Spinal cord (tissue), 10 donors: Measurements from ENCODE around the gene MCU. TPM values are rescaled to one million over a fixed set of nuclear protein-coding genes. Genes with fewer than 3 reads are reported as not detected.

ENCODE experiments used
- DNase-seq, 6 donors: peaks; one replicate each; pipeline versions ENCODE4 v3.0.0 to v3.0.0-alpha.2; 2013 to 2015; ENCODE audit warnings: low spot score in 6 of 6, low read depth in 4 of 6
- H3K27ac ChIP-seq: one replicate; pipeline ENCODE4 v1.5.1; 2013; ENCODE audit warnings: low read depth, low read length, control low read depth
- H3K27me3 ChIP-seq: one replicate; pipeline ENCODE4 v1.6.1; 2013; ENCODE audit warnings: low read length; ENCODE audit not compliant: control insufficient read depth, insufficient read depth
- H3K36me3 ChIP-seq: one replicate; pipeline ENCODE4 v1.6.1; 2013; ENCODE audit warnings: low read length; ENCODE audit not compliant: control insufficient read depth, insufficient read depth
- H3K4me1 ChIP-seq: one replicate; pipeline ENCODE4 v1.6.1; 2013; ENCODE audit warnings: low read length; ENCODE audit not compliant: control insufficient read depth, insufficient read depth
- H3K4me3 ChIP-seq: one replicate; pipeline ENCODE4 v1.5.1; 2013; ENCODE audit warnings: low read depth, low read length, control low read depth
- H3K9me3 ChIP-seq: one replicate; pipeline ENCODE4 v1.6.1; 2013; ENCODE audit warnings: low read length; ENCODE audit not compliant: control insufficient read depth, insufficient read depth
- WGBS: methylation state at CpG from one replicate; pipeline ENCODE4 v1.1.5; 2013; ENCODE audit warnings: missing lambda C conversion rate; ENCODE audit not compliant: insufficient coverage; 5-methylcytosine and 5-hydroxymethylcytosine counted together
- polyA plus RNA-seq, 2 donors: library from polyadenylated mRNA; unstranded; fragments of 120-200 nt; gene quantifications; one replicate each; pipeline ENCODE4 v1.2.1, GENCODE V29; 2013; ENCODE audit not compliant: insufficient read length in 2 of 2
- total RNA-seq, 2 donors: library from RNA; depleted of rRNA in 1 of 2; stranded (reverse); fragments of 120-200 nt in 1 of 2; fragments of >200 nt in 1 of 2; gene quantifications; one replicate each; pipeline versions ENCODE4 v1.2.3 to v1.2.4, GENCODE V29; 2013 to 2014
- donor health status: healthy.

The MCU gene
- total and polyA plus RNA-seq, 4 donors: 39.2 to 55.2 (median 42.2) TPM

- H3K27me3 ChIP-seq: no peaks in the 10 kb centered on the region
- H3K36me3 ChIP-seq: no peaks in the 10 kb centered on the region
- H3K9me3 ChIP-seq: no peaks in the 10 kb centered on the region
- no peak overlapping the region for H3K4me3 ChIP-seq
- peak overlapping the region; percentile 6 for H3K27ac ChIP-seq
- 100% methylated on average over 1 of the region's 8 CpGs for WGBS
- H3K4me1 ChIP-seq: no peaks in the 10 kb centered on the region
- no peak for DNase-seq
These were observed 139.9 kb downstream of the MCU start for GRCh38 chr10:72831696-72832409.

DNA sequence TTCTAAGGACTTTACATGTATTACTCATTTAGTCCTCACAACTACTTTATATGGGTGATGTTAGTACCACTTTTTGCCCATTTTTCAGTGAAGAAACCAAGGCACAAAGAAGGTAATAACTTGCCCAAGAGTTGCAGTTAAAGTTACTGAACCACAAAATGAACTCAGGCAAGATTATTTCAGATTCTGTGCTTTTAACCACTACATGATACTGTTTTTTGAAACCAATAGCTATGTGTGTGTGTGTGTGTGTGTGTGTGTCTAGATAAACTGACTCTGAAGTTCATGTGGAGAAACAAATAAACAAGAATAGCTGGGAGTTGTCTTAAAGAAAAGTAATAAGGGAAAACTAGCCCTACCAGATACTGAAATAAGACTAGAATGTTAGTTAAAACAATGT, 140.8 kb downstream of the MCU start:
- H3K36me3 ChIP-seq: no peaks in the 10 kb centered on the region
- no peak overlapping the region for H3K27ac ChIP-seq
- no peak overlapping the region for H3K4me3 ChIP-seq
- H3K27me3 ChIP-seq: no peaks in the 10 kb centered on the region
- H3K9me3 ChIP-seq: no peaks in the 10 kb centered on the region
- H3K4me1 ChIP-seq: no peaks in the 10 kb centered on the region
- no peak for DNase-seq

DNA sequence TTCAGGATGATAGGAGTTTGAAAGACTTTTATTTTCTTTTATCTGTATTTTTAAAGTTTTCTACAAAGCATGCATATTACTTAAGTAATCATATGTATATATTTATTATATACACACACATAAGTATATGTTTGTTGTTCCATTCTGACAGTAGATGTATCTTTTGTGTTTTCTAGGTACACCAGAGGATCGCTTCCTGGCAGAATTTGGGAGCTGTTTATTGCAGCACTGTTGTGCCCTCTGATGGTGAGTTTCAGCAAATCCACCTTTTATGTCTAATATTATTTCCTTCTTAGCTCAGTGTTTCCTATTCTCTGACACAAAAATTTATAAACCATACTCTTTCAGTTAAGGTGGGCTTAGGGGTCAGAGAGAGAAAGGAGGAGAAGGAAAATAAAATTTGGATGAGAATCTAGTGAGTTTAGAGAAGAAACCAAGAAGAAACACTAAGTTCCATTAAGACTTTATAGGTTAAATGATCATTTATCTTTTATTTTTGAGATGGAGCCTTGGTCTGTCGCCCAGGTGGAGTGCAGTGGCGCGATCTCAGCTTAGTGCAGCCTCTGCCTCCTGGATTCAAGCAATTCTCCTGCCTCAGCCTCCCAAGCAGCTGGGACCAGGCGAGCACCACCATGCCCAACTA, 142.4 kb downstream of the MCU start:
- WGBS: no CpG with 5 or more reads among the region's 5 CpGs
- Histone ChIP-seq H3K36me3 (no peaks in the 10 kb centered on the region), H3K27me3 (no peaks in the 10 kb centered on the region), H3K9me3 (no peaks in the 10 kb centered on the region), H3K4me1 (no peaks in the 10 kb centered on the region), H3K4me3 (no peak overlapping the region), H3K27ac (no peak overlapping the region)
- peak; percentile 35 to 94 (median 62) for DNase-seq

DNA sequence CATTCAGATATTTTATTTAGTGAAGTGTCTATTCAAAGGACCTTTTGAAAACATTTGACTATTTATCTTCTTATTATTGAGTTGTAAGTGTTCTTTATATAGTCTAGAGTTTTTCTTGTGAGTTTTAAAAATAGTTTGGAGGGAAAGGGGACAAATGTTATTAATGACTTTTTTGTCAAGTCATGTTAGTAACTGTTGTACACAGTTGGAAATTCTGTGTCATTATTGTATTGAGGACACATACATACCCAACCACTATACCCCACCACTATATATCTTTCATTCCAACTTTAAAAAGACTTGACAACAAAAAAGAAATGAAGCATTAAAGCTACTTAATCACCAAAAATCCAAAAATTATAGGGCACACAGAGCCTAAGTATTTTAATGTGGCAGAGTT, 148.4 kb downstream of the MCU start:
- Histone ChIP-seq H3K9me3 (no peaks in the 10 kb centered on the region), H3K36me3 (no peaks in the 10 kb centered on the region), H3K4me1 (no peaks in the 10 kb centered on the region), H3K27ac (no peak overlapping the region), H3K4me3 (no peak overlapping the region), H3K27me3 (no peaks in the 10 kb centered on the region)
- no peak for DNase-seq

- no peaks in the 10 kb centered on the region for H3K27me3 ChIP-seq
- H3K4me1 ChIP-seq: no peaks in the 10 kb centered on the region
- no peak for DNase-seq
- no peak overlapping the region for H3K4me3 ChIP-seq
- no peaks in the 10 kb centered on the region for H3K9me3 ChIP-seq
- H3K36me3 ChIP-seq: no peaks in the 10 kb centered on the region
- H3K27ac ChIP-seq: no peak overlapping the region
- 91% methylated on average over 4 of the region's 5 CpGs for WGBS
These were observed 149.5 kb downstream of the MCU start for GRCh38 chr10:72841487-72841886.

DNA sequence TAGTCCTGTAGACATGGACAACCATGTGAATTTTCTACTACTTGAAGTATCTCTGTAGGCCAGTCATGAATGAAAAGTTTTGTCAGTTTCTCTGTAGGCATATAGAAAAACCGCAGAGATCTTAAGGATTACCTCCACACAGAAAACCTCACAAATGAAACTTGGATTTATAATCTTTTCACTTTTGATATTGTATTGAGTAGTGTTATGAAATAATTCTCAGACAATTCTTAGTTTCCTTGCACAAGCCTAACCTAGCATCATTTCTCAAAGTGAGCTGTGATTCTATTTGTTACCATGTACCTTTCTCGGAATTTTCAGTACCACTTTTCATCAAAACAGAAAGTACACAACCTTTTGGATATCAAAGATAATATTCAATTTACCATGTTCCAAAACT, 150.2 kb downstream of the MCU start:
- no peak for DNase-seq
- H3K9me3 ChIP-seq: no peaks in the 10 kb centered on the region
- H3K27ac ChIP-seq: no peak overlapping the region
- WGBS: no CpG with 5 or more reads among the region's 2 CpGs
- no peaks in the 10 kb centered on the region for H3K36me3 ChIP-seq
- H3K4me3 ChIP-seq: no peak overlapping the region
- no peaks in the 10 kb centered on the region for H3K27me3 ChIP-seq
- no peaks in the 10 kb centered on the region for H3K4me1 ChIP-seq

DNA sequence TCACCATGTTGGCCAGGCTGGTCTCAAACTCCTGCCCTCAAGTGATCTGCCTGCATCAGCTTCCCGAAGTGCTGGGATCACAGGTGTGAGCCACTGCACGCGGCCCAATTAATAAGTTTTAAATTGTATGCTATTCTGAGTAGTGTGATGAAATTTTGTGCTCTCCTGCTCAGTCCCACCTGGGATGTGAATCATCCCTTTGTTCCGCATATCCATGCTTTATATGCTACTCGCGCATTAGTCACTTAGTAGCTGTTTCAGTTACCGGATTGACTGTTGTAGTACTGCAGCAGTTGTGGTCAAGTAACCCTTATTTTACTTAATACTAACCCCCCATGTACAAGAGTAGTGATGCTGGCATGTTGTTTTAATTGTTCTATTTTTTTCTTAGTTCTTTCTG, 154.3 kb downstream of the MCU start:
- no peak overlapping the region for H3K4me3 ChIP-seq
- no peaks in the 10 kb centered on the region for H3K4me1 ChIP-seq
- no peaks in the 10 kb centered on the region for H3K9me3 ChIP-seq
- H3K36me3 ChIP-seq: no peaks in the 10 kb centered on the region
- H3K27me3 ChIP-seq: no peaks in the 10 kb centered on the region
- WGBS: 80% methylated on average over 1 of the region's 7 CpGs
- no peak overlapping the region for H3K27ac ChIP-seq
- DNase-seq: no peak

DNA sequence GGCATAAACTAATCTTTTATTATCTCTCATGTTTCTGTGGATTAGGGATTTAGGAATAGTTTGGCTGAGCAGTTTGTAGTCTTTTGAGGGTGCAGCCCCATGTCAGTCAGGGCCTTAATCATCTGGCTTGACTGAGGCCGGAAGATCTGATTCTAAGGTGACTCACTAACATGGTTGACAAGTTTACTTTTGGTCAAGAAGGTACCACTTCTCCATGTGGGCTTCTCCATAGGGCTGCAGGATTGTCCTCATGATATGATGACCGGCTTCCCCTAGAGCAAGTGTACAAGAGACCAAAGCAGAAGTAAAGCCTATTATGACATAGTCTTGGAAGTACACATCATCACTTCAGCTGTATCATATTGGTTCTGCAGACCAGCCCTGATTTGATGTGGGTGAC, 155.7 kb downstream of the MCU start:
- 86% methylated on average over 2 of the region's 2 CpGs for WGBS
- Histone ChIP-seq H3K4me3 (no peak overlapping the region), H3K27ac (no peak overlapping the region), H3K9me3 (no peaks in the 10 kb centered on the region), H3K27me3 (no peaks in the 10 kb centered on the region), H3K36me3 (no peaks in the 10 kb centered on the region), H3K4me1 (no peaks in the 10 kb centered on the region)
- DNase-seq: no peak

DNA sequence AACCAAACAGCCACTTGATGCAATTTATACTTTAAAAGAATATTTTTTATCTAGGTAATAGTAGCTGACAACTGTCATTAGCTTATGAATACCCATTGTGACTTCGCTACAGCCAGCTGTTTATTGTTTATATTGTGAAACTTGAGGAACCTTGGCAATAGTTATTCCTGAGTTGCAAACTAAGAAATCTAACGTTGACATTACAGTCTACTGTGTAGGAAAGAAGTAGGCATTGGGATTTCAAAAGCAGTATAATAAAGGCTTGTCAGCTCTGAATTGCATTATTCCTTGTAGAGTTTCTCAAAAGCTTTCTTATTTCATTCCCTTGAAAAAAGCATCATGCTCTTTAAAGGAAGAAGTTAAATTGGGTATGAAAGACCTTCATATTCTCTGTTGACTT, 158.9 kb downstream of the MCU start:
- no peaks in the 10 kb centered on the region for H3K4me1 ChIP-seq
- no peak overlapping the region for H3K4me3 ChIP-seq
- no peaks in the 10 kb centered on the region for H3K9me3 ChIP-seq
- H3K27ac ChIP-seq: no peak overlapping the region
- 40% methylated on average over 1 of the region's 2 CpGs for WGBS
- no peak for DNase-seq
- H3K36me3 ChIP-seq: no peaks in the 10 kb centered on the region
- no peaks in the 10 kb centered on the region for H3K27me3 ChIP-seq

- no peak for DNase-seq
- no peaks in the 10 kb centered on the region for H3K9me3 ChIP-seq
- no peak overlapping the region for H3K4me3 ChIP-seq
- H3K27ac ChIP-seq: no peak overlapping the region
- no peaks in the 10 kb centered on the region for H3K27me3 ChIP-seq
- no peaks in the 10 kb centered on the region for H3K4me1 ChIP-seq
- no CpG with 5 or more reads among the region's 1 CpG for WGBS
- no peaks in the 10 kb centered on the region for H3K36me3 ChIP-seq
These were observed 159.6 kb downstream of the MCU start for GRCh38 chr10:72851509-72851908.
